AG08395 (cell line): Measurements from ENCODE around the gene BHMT.
A peak's percentile ranks its signal among the peaks of the same experiment; 100 is the strongest.

ENCODE experiments used
- DNase-seq: peaks from one replicate; pipeline ENCODE4 v3.0.0; 2012; ENCODE audit warnings: mixed read lengths, low spot score

BHMT gene, protein sequence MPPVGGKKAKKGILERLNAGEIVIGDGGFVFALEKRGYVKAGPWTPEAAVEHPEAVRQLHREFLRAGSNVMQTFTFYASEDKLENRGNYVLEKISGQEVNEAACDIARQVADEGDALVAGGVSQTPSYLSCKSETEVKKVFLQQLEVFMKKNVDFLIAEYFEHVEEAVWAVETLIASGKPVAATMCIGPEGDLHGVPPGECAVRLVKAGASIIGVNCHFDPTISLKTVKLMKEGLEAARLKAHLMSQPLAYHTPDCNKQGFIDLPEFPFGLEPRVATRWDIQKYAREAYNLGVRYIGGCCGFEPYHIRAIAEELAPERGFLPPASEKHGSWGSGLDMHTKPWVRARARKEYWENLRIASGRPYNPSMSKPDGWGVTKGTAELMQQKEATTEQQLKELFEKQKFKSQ

DNA sequence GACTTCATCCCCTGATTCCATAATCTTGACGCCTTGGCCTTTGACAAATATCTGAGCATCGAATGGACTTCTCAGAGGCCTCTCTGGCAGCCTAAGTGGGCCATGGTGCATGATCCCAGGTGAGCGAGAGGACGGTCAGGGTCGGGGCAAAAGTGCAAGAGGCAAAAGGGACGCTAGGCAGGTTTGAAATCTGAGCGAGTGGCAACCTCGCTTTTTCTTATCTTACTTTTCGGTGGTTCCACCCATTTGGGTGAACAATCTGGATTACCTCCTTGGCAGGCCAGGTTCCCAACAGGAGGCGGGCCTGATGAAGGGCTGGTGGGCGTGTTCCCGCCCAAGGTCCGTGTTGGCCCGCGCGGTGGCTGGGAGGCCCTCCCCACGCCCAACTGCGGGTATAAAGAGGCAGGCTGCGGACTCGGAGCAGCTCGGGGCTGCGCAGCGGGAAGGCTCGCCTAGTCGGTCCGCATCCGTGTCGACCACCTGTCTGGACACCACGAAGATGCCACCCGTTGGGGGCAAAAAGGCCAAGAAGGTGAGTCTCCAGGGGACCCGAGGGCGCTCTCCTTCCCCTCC is at the start of gene BHMT:
Gene BHMT (plus strand): TSS at position 423 of the 573 bp plus-strand sequence. CDS start 77 bp downstream, at position 500.
- no peak for DNase-seq

DNA sequence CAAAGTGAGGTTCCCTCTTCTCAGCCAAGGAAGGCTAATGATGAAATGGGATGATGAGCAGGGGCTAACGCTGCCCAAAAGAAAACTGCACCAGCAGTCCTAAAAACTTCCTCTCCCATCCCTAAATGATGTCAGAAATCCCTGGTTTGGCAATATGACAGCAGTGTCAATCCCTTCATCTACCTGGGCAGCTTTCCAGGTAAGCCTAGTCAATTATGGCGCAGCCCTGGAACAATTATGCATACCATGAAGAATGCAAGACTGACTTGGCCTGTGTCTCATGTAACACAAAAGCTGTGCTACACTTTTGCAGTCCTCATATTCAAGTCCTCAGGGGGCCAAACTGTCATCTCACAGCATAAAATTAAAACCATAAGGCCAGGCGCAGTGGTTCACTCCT is 49.2 kb upstream of the BHMT start:
- DNase-seq = no peak

- peak; percentile 65 for DNase-seq
Observed at GRCh38 chr5:79069488-79070349, 41.9 kb upstream of the BHMT start, which contains the start of the genes BHMT2 and DMGDH. BHMT2 (plus strand) TSS chr5:79069767; CDS start chr5:79069783, 16 bp downstream. DMGDH (minus strand) TSS chr5:79069674; CDS start chr5:79069620, 54 bp downstream.

GRCh38 chr5:79070350-79070667 is 41.3 kb upstream of the BHMT start:
- peak; percentile 22 for DNase-seq

DNA sequence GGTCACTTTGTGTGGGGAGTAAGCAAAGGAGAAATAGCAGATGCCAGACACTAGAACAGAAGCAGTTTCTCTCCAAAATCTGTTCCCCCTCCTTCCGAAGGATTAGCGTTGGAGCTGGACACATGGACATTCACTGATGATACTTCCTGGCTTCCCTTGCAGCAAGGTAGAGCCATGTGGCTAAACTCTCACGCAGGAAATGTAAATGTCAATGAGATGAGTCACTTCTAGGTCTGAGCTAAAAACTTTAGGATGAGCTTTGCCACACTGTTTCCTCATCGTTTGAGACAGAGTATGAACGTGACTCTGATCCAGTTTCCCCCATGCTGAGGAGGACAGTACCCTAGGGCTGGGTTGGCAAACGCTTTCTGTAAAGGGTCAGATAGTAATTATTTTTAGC is 37.0 kb upstream of the BHMT start:
- no peak for DNase-seq

DNA sequence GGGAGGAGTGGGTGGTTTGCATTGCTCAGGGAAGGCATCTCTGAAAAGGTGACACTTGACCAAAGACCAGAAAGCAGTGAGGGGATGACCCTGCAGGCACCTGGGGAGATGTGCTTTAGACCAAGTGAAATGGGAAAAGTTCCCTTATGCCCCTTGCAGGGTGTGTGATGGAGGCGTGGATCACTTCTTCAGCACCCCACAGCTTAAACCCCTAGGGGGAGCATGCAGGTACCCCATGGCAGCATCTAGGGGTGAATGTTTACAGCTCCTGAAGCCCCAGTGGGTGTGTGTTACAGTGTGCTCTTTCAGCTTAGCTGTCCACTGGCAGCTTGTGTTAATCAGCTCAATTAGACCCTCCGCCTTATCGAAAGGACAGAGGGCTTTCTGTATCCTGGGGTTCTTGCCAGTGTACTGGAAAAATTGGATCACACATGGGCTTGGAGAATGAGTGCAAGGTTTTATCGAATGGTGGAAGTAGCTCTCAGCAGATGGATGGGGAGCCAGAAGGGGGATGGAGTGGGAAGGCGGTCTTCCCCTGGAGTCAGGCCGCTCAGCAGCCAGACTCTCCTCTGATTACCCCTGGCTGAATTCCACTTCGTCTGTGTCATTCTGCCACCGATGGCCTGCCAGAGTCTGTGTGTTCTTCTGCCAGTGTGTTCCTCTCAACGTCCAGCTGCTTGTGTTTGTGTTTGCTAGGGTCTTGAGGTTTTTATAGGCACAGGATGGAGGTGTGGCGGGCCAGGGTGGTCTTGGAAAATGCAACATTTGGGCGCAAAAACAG is 35.8 kb upstream of the BHMT start:
- no peak for DNase-seq

DNA sequence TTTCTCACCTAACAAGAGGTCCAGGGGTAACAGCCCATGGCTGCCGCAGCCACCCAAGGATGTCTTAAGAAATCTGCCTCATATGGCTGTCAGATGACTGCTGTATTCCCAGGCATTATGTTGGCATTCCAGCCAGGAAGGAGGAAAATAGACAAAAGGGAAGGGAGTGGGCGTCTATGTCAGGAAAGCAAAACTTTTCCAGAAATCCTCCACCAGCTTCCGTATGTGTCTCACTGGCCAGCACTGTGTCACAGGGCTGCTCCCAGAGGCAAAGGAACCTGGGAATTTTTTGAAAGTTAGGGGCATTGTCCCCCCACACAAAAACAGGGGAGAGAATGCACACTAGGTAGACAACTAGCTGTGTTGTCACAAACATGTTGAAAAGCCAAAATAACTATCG is 34.8 kb upstream of the BHMT start:
- no peak for DNase-seq

DNA sequence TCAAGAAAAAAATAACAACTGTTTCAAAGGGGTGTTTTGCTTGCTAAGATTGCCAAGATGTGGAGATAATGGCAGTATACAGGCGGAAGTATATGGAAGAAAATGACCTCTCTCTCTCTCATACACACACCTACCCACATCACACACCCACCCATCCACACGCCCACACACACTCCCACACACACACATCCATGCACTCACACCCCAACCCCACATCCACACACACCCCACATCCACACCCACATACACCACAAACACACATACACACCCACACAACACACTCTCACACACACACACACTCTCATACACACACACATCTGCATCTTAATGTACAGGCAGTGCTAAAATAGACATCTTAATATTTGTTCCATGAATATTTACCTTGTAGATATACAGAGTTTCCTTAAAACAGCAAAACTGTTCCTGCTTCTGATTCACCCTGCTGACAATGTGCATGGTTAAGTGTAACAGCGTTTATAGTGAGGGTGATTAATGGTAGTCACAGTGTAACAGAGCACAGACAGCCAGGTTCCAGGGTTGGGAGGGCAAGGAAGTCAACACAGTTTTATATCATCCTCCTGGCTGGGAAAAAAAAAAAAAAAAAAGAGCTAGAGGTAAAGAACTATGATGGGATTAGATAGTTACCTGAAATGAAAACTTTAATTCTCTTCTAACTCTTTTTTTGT is 33.8 kb upstream of the BHMT start:
- DNase-seq = peak; percentile 10

DNA sequence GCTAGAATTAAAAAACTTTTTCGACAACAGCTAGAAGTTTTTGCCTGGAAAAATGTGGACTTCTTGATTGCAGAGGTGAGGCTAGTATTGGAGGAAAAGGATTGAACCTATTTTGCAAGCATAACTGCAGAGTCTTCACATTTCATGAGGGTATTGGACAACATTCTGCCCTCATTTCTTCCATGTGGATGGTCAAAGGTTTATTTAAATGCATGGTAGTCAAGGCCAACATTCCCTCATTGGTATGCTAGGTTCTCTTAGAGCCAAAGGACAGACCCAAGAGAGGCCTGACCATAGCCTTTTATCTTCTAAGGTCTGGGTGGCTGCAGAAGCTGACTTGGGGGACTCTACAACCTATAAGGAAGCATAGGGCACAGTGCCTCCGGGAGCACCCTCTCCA is 30.8 kb upstream of the BHMT start:
- DNase-seq = no peak

DNA sequence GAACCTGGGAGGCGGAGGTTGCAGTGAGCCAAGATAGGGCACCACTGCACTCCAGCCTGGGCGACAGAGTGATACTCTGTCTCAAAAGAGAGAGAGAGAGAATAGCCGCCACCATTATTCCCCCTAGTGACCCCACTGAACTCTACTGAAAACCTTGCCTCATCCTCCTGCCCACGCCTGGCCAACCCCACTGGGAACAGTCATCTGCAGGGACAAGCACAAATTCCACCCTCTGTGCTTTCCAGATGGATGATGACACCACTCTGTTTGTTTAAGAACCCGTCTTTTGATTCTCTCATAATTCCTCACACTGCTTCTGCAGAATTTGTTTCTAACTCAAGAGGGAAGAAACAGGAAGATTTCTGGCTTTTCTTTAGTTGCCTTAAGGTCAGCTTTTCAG is 29.8 kb upstream of the BHMT start:
- DNase-seq = no peak

- no peak for DNase-seq
Observed at GRCh38 chr5:79086116-79086515, 25.5 kb upstream of the BHMT start.

GRCh38 chr5:79088507-79088906 is 23.1 kb upstream of the BHMT start:
- DNase-seq = no peak

DNA sequence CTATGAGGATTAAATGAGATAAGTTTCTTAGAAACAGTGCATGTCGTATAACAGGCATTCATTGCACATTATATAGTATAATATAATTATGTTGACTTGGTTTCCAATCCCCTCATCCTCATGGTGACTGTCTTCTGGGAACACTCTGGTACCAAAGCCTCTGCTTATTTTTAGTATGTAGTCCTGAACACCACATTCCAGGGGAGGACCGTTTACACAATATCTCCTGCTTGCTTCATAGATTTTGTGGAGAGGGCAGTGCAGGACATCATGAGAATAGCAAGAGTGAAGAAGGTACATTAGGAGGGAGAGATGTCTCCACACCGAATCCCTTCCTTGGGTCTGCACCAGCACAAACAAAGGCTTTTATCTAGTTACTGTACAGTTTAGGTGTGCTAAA is 20.5 kb upstream of the BHMT start:
- DNase-seq = no peak

- DNase-seq = no peak
Observed at GRCh38 chr5:79093762-79094161, 17.8 kb upstream of the BHMT start.

DNA sequence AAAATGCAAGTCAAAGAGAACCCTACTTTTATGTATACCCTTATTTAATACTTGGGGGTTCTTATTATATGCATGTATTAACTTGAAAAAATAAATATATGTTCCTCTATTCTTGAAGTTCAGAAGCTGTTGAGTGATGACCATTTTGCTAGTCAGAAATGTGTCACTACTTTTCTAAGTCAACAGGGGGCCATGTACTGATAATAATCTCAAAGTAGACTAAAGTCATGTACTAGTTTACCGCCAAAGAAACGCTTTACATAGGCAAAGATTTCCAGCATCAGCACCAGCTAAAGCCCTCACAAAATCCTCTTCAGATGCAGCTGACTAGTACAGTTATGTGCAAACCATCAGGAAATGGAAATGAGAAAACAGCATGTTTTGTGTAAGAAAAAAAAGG is 5.7 kb upstream of the BHMT start:
- no peak for DNase-seq

DNA sequence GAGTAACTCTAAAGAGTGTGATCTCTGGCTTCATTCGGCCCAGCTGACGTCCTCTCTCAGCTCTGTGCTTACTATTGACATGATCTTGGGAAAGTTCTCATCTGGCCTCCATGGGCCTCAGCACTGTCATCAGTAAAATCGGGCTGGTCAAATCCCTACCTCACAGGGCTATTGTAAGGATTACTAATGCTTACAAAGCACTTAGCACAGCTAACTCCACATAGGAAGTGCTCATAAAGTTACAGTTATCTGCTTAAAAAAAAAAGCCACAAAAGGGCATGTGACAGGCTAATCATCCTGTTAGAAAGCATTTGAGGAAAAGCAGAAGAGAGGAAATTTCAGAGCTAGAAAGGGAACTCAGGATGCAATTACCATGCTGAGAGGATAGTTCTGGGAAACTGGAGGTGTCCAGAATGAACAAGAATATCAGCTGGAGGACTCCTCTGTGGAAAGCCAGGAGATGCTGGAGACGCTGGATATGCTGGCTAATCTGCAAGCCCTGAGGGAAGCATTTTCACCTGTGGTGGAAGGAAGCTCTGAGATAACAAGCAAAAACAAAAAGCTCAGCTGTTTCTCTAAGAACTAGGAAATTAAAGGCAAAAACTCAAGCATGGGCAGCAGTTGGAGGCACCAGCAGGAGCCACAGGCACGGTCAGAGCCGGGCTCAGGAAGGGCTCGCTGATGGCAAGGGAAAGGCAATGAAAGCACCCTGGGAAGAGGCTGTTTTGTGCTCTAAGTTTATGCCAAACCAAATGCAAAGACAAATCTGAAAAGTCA is 4.4 kb upstream of the BHMT start:
- no peak for DNase-seq

- no peak for DNase-seq
Observed at GRCh38 chr5:79108086-79108485, 3.5 kb upstream of the BHMT start.

GRCh38 chr5:79108792-79109191 is 2.8 kb upstream of the BHMT start:
- no peak for DNase-seq

DNA sequence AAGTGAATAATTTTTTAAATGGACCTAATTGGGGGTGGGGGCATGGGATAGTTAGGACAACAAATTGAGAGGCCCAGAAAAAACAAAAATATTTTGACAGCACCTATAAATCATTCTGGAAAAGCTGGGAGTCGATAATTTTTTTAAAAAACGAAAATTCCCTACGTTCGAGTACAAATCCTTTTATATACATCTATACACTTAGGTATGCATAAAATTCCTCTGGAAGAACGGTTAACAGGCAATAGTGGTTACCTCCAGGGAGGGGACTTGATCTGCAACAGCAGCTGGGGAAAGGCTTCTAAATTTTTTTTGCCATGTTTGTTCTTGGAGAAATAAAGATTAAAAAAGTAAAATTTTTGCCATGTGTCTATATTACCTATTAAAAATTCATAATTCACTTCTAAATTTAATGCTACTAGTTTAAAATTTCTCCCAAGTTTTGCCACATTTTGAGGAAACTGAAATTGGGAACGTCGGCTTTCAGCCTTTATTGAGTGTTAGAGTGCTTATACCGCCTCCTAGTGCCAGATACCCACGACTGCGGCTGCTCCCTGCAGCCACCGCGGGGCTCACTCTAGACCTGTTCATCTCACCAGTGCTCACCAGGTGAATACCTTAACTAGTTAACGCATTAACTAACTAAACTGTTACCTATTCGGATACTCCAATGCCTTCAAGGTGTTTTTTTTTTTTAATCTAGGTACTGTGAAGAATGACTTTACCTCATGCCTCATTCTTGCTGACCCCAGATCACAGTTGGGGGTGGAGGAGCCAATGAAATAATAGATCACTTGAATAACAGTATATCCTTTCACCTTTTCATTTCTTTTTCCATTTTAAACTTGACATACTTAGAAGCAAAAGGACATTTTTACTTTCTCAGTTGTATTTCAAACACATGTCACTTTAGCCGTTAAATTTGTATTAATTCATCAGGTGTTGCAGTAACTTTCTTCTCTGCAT is 1.8 kb upstream of the BHMT start:
- no peak for DNase-seq
